NOMO-1 (cell line): ENCODE results near the gene PLCD3.
"Not testable (repeated sequence)": the region's sequence is repeated elsewhere in the genome, so short reads cannot be mapped to it uniquely, and the experiment has no call there.

Experiments
- DNase-seq, 2 experiments: peaks; one replicate each; lab custom pipeline; 2025; ENCODE audit not compliant: unreplicated experiment in 2 of 2; lab: John Stamatoyannopoulos, UW

PLCD3 gene

GRCh38 chr17:45135192-45135977 is 3.1 kb upstream of the PLCD3 start, which contains the start of gene ACBD4:
Gene ACBD4 (plus strand): TSS chr17:45135687. CDS start chr17:45136145, 458 bp downstream.
- DNase-seq = peak; percentile 95 to 98

- peak; percentile 73 to 88 for DNase-seq
Observed at GRCh38 chr17:45132572-45133463, 503 bp upstream of the PLCD3 start.

- peak in 1 of 2 experiments; percentile 37 for DNase-seq
Observed at GRCh38 chr17:45131616-45132319, 547 bp downstream of the PLCD3 start.

GRCh38 chr17:45130681-45131615 is 1.4 kb downstream of the PLCD3 start:
- DNase-seq = no peak

GRCh38 chr17:45129940-45130680 is 2.2 kb downstream of the PLCD3 start:
- no peak for DNase-seq

GRCh38 chr17:45129426-45129939 is 2.8 kb downstream of the PLCD3 start:
- DNase-seq = no peak

GRCh38 chr17:45128989-45129388 is 3.3 kb downstream of the PLCD3 start:
- DNase-seq = no peak

- no peak for DNase-seq
Observed at GRCh38 chr17:45128331-45128730, 4.0 kb downstream of the PLCD3 start.

GRCh38 chr17:45127548-45128300 is 4.6 kb downstream of the PLCD3 start:
- no peak for DNase-seq

- DNase-seq = peak in 1 of 2 experiments; percentile 11
Observed at GRCh38 chr17:45127207-45127547, 5.1 kb downstream of the PLCD3 start.

- no peak for DNase-seq
Observed at GRCh38 chr17:45125509-45125908, 6.8 kb downstream of the PLCD3 start.

GRCh38 chr17:45124797-45125122 is 7.6 kb downstream of the PLCD3 start:
- not testable (repeated sequence) for DNase-seq

GRCh38 chr17:45123930-45124796 is 8.2 kb downstream of the PLCD3 start:
- DNase-seq = peak; percentile 84 to 91

GRCh38 chr17:45123076-45123770 is 9.1 kb downstream of the PLCD3 start:
- DNase-seq = no peak

- DNase-seq = no peak
Observed at GRCh38 chr17:45121055-45121454, 11.3 kb downstream of the PLCD3 start.

GRCh38 chr17:45120558-45120957 is 11.8 kb downstream of the PLCD3 start:
- DNase-seq = no peak

- DNase-seq = no peak
Observed at GRCh38 chr17:45119964-45120363, 12.4 kb downstream of the PLCD3 start.
